OCI-LY1 (cell line): ENCODE data around the gene FBXL4.

Source experiments
- H2AFZ ChIP-seq: fragments of 200-600 bp; sonication (generic), shearing (Covaris generic); 2 replicates; pipeline ENCODE4 v1.6.0; 2014; ENCODE audit warnings: antibody characterized with exemption, mild to moderate bottlenecking, low read length
- H3F3A ChIP-seq: fragments of 200-600 bp; sonication (generic), shearing (Covaris generic); 2 replicates; pipeline ENCODE4 v1.6.0; 2014; ENCODE audit warnings: mild to moderate bottlenecking, antibody characterized with exemption, low read length, moderate library complexity; ENCODE audit not compliant: insufficient read depth
- H3K27ac ChIP-seq: fragments of 200-600 bp; sonication (generic); 2 replicates; pipeline ENCODE4 v1.5.1; 2014; ENCODE audit warnings: low read length, mixed run types, mild to moderate bottlenecking, low read depth; ENCODE audit not compliant: poor library complexity, severe bottlenecking
- H3K27me3 ChIP-seq: fragments of 200-600 bp; sonication (generic); 2 replicates; pipeline ENCODE4 v1.6.0; 2014; ENCODE audit warnings: antibody characterized with exemption, mild to moderate bottlenecking, low read length, moderate library complexity; ENCODE audit not compliant: insufficient read depth
- H3K36me3 ChIP-seq: fragments of 200-600 bp; sonication (generic); 2 replicates; pipeline ENCODE4 v1.6.1; 2014; ENCODE audit warnings: mild to moderate bottlenecking, antibody characterized with exemption, low read length, moderate library complexity, mixed read lengths; ENCODE audit not compliant: insufficient read depth
- H3K4me1 ChIP-seq: fragments of 200-600 bp; sonication (generic); 2 replicates; pipeline ENCODE4 v1.5.1; 2014; ENCODE audit warnings: mild to moderate bottlenecking, low read length, moderate library complexity; ENCODE audit not compliant: insufficient read depth, severe bottlenecking
- H3K4me2 ChIP-seq: fragments of 200-600 bp; sonication (generic), shearing (Covaris generic); 2 replicates; pipeline ENCODE4 v1.6.1; 2014; ENCODE audit warnings: low read length
- H3K4me3 ChIP-seq: fragments of 200-600 bp; sonication (generic); 2 replicates; pipeline ENCODE4 v1.5.1; 2014; ENCODE audit warnings: low read length, low read depth, mild to moderate bottlenecking, mixed read lengths; ENCODE audit not compliant: poor library complexity, severe bottlenecking
- H3K79me2 ChIP-seq: fragments of 200-600 bp; shearing (Covaris generic); 2 replicates; pipeline ENCODE4 v1.6.1; 2016; ENCODE audit warnings: mixed run types, low read length, mixed read lengths; ENCODE audit not compliant: insufficient read depth
- H3K9ac ChIP-seq: fragments of 200-600 bp; sonication (generic), shearing (Covaris generic); 2 replicates; pipeline ENCODE4 v1.6.1; 2014; ENCODE audit warnings: mild to moderate bottlenecking, low read length, mixed read lengths
- H3K9me2 ChIP-seq: fragments of 200-600 bp; sonication (generic), shearing (Covaris generic); 2 replicates; pipeline ENCODE4 v1.6.1; 2014; ENCODE audit warnings: low read depth, mild to moderate bottlenecking, low read length, mixed read lengths
- H3K9me3 ChIP-seq: fragments of 200-600 bp; shearing (Covaris generic); 2 replicates; pipeline ENCODE4 v1.6.1; 2014; ENCODE audit warnings: low read length, mixed read lengths
- H4K20me1 ChIP-seq: fragments of 200-600 bp; sonication (generic), shearing (Covaris generic); 2 replicates; pipeline ENCODE4 v1.6.0; 2016; ENCODE audit warnings: mild to moderate bottlenecking, low read length; ENCODE audit not compliant: insufficient read depth
- CTCF ChIP-seq: fragments of 200-600 bp; sonication (generic), shearing (Covaris generic); IDR thresholded peaks from 2 replicates; pipeline ENCODE4 v1.5.1; 2017; ENCODE audit warnings: mild to moderate bottlenecking, antibody characterized with exemption, low read length, moderate library complexity, mixed read lengths
- EZH2 ChIP-seq: fragments of 200-600 bp; sonication (generic), shearing (Covaris generic); IDR thresholded peaks from 2 replicates; pipeline ENCODE4 v1.8.0; 2017; ENCODE audit warnings: borderline replicate concordance, mixed run types, mild to moderate bottlenecking, antibody characterized with exemption, low read length, moderate library complexity, mixed read lengths

The FBXL4 gene

GRCh38 chr6:98848539-98849242 is 99.1 kb downstream of the FBXL4 start:
- no peaks in the 10 kb centered on the region for H3K79me2 ChIP-seq
- no peak overlapping the region for H2AFZ ChIP-seq
- no peaks in the 10 kb centered on the region for H3K9me2 ChIP-seq
- no peaks in the 10 kb centered on the region for H3K9me3 ChIP-seq
- H3K27me3 ChIP-seq: no peaks in the 10 kb centered on the region
- H3K4me1 ChIP-seq: no peaks in the 10 kb centered on the region
- H3K4me3 ChIP-seq: no peak overlapping the region
- no peak overlapping the region for H3K9ac ChIP-seq
- H3K36me3 ChIP-seq: no peaks in the 10 kb centered on the region
- TF ChIP-seq EZH2 (no peak), CTCF (no peak)
- H4K20me1 ChIP-seq: no peaks in the 10 kb centered on the region
- no peak overlapping the region for H3K4me2 ChIP-seq
- H3F3A ChIP-seq: no peaks in the 10 kb centered on the region
- H3K27ac ChIP-seq: no peak overlapping the region

GRCh38 chr6:98847779-98848538 is 99.8 kb downstream of the FBXL4 start:
- H3K9ac ChIP-seq: no peak overlapping the region

GRCh38 chr6:98847416-98847778 is 100.3 kb downstream of the FBXL4 start:
- Histone ChIP-seq H3K4me3 (no peak overlapping the region), H3K27ac (no peak overlapping the region), H3K79me2 (no peaks in the 10 kb centered on the region), H3K9me3 (no peaks in the 10 kb centered on the region), H3K4me2 (no peak overlapping the region), H3K9me2 (no peaks in the 10 kb centered on the region), H3F3A (no peaks in the 10 kb centered on the region), H2AFZ (no peak overlapping the region), H3K27me3 (no peaks in the 10 kb centered on the region), H4K20me1 (no peaks in the 10 kb centered on the region), H3K4me1 (no peaks in the 10 kb centered on the region), H3K9ac (no peak overlapping the region), H3K36me3 (no peaks in the 10 kb centered on the region)
- TF ChIP-seq CTCF (no peak), EZH2 (no peak)

More at GRCh38 chr6:98847779-98848538, 99.8 kb downstream of the FBXL4 start:
- Histone ChIP-seq H2AFZ (no peak overlapping the region), H3K27me3 (no peaks in the 10 kb centered on the region), H4K20me1 (no peaks in the 10 kb centered on the region), H3K36me3 (no peaks in the 10 kb centered on the region), H3K4me1 (no peaks in the 10 kb centered on the region), H3F3A (no peaks in the 10 kb centered on the region), H3K4me3 (no peak overlapping the region), H3K9me2 (no peaks in the 10 kb centered on the region), H3K4me2 (no peak overlapping the region), H3K79me2 (no peaks in the 10 kb centered on the region), H3K27ac (no peak overlapping the region), H3K9me3 (no peaks in the 10 kb centered on the region)
- no peak for TF ChIP-seq EZH2
- no peak for TF ChIP-seq CTCF
